ENCODE results near the gene RRAGC. TPM values are rescaled to one million over a fixed set of nuclear protein-coding genes. Genes with fewer than 3 reads are reported as not detected.

Gene RRAGC
- total RNA-seq, 1 experiment from 2014 or later: 11.4 TPM

- ChIA-PET CTCF (no interaction called here), POLR2A (interaction anchor here (0.5 kb wide), 1 partner anchor 118 kb away, joined by 3 read pairs; no protein-coding TSS in a partner anchor)
- no peak overlapping the region for H3K4me3 Mint-ChIP-seq
- ATAC-seq: no peak
- no peak for DNase-seq (ENCODE audit: low spot score)
- no peaks in the 10 kb centered on the region; the same call in 1 of the 2 replicates for H3K27me3 Mint-ChIP-seq (ENCODE audit: low read depth)
- TF ChIP-seq CREM (CRISPR knock-in tag; IDR thresholded peaks at IDR 0.05): no peak
- no peak for TF ChIP-seq TEAD4 (CRISPR knock-in tag; IDR thresholded peaks at IDR 0.05)
- no peak for TF ChIP-seq AFF4 (CRISPR knock-in tag; IDR thresholded peaks at IDR 0.05; ENCODE audit: borderline replicate concordance)
- no peak for TF ChIP-seq ATF3 (CRISPR knock-in tag; conservative IDR thresholded peaks at IDR 0.05)
- TF ChIP-seq NFE2L1 (CRISPR knock-in tag; IDR thresholded peaks at IDR 0.05): no peak
- TF ChIP-seq NR1H2 (CRISPR knock-in tag; IDR thresholded peaks at IDR 0.05): no peak
- no peak for TF ChIP-seq TEAD1 (CRISPR knock-in tag; IDR thresholded peaks at IDR 0.05)
- no peak for TF ChIP-seq TP53 (CRISPR knock-in tag; IDR thresholded peaks at IDR 0.05)
- TF ChIP-seq ZNF512 (CRISPR knock-in tag; IDR thresholded peaks at IDR 0.05; ENCODE audit: borderline replicate concordance): no peak
- TF ChIP-seq ZNF671 (CRISPR knock-in tag; IDR thresholded peaks at IDR 0.05): no peak
- no peak for TF ChIP-seq CDX4 (CRISPR knock-in tag; IDR thresholded peaks at IDR 0.05; ENCODE audit: borderline replicate concordance)
- no peak for TF ChIP-seq MYBL2 (CRISPR knock-in tag; IDR thresholded peaks at IDR 0.05)
- TF ChIP-seq FOXJ3 (CRISPR knock-in tag; IDR thresholded peaks at IDR 0.05; ENCODE audit: borderline replicate concordance): no peak
- TF ChIP-seq EMX1 (CRISPR knock-in tag; IDR thresholded peaks at IDR 0.05): no peak
- no peak for TF ChIP-seq RORB (CRISPR knock-in tag; IDR thresholded peaks at IDR 0.05)
- TF ChIP-seq PRDM15 (CRISPR knock-in tag; IDR thresholded peaks at IDR 0.05): no peak
- TF ChIP-seq ZNF425 (CRISPR knock-in tag; conservative IDR thresholded peaks at IDR 0.05): no peak
- TF ChIP-seq IRF2 (CRISPR knock-in tag; IDR thresholded peaks at IDR 0.05; ENCODE audit: borderline replicate concordance, low read depth): no peak
- no peak for TF ChIP-seq HMGXB4 (CRISPR knock-in tag; IDR thresholded peaks at IDR 0.05)
- H3K9me3 Mint-ChIP-seq: no peaks in the 10 kb centered on the region
- no peaks in the 10 kb centered on the region for H3K36me3 Mint-ChIP-seq
- peaks cover 10% of the 10 kb centered on the region for H3K4me1 Mint-ChIP-seq
- H3K27ac Mint-ChIP-seq: no peak overlapping the region
Measured at GRCh38 chr1:38888423-38889333, 29.1 kb upstream of the RRAGC start.
